Adipose tissue (tissue), 3 donors: Measurements from ENCODE around the gene RC3H1. TPM values are rescaled to one million over a fixed set of nuclear protein-coding genes. Genes with fewer than 3 reads are reported as not detected.
"Not testable (repeated sequence)": the region's sequence is repeated elsewhere in the genome, so short reads cannot be mapped to it uniquely, and the experiment has no call there.

Experiments
- H3K27ac ChIP-seq: one replicate; pipeline ENCODE4 v1.5.1; 2013; ENCODE audit warnings: low read depth, low read length
- WGBS, 3 donors: extraction: QIAGEN DNeasy Blood & Tissue Kit; methylation state at CpG; one replicate each; pipeline ENCODE4 v1.1.7; 2013; 5-methylcytosine and 5-hydroxymethylcytosine counted together
- polyA plus RNA-seq, 3 donors: library from polyadenylated mRNA; stranded (reverse); fragments of 200-250 nt; gene quantifications; one replicate each; pipeline ENCODE4 v1.2.3, GENCODE V29; 2013
- donor health status: healthy with polysubstance abuse.
- donor health status: Bipolar disorder and iron deficiency.
- donor health status: healthy.

The RC3H1 gene
- polyA plus RNA-seq, 3 donors = 1.8 to 13.9 (median 3.8) TPM

GRCh38 chr1:173970252-173970651 is 51.9 kb downstream of the RC3H1 start:
- H3K27ac ChIP-seq = no peak overlapping the region
- WGBS, 3 donors = 82 to 87% (median 87%) methylated on average over 3 of the region's 3 CpGs

GRCh38 chr1:173965896-173966295 is 56.3 kb downstream of the RC3H1 start:
- 89 to 96% (median 94%) methylated on average over 5 of the region's 5 CpGs for WGBS, 3 donors
- not testable (repeated sequence) for H3K27ac ChIP-seq

GRCh38 chr1:173963477-173963876 is 58.7 kb downstream of the RC3H1 start:
- 96 to 100% (median 96%) methylated on average over 1 of the region's 1 CpG for WGBS, 3 donors
- no peak overlapping the region for H3K27ac ChIP-seq

GRCh38 chr1:173960625-173961024 is 61.5 kb downstream of the RC3H1 start:
- 45 to 59% (median 51%) methylated on average over 5 of the region's 5 CpGs for WGBS, 3 donors
- H3K27ac ChIP-seq = no peak overlapping the region

GRCh38 chr1:173954179-173954578 is 68.0 kb downstream of the RC3H1 start:
- H3K27ac ChIP-seq = no peak overlapping the region

GRCh38 chr1:173948594-173948993 is 73.6 kb downstream of the RC3H1 start:
- WGBS, 3 donors = 95 to 99% (median 97%) methylated on average over 4 of the region's 4 CpGs
- H3K27ac ChIP-seq = no peak overlapping the region

- H3K27ac ChIP-seq = no peak overlapping the region
- WGBS, 3 donors = 89 to 91% (median 90%) methylated on average over 4 of the region's 4 CpGs
Observed at GRCh38 chr1:173946380-173946921, 75.7 kb downstream of the RC3H1 start.

- 75 to 88% (median 81%) methylated on average over 2 of the region's 2 CpGs for WGBS, 3 donors
- H3K27ac ChIP-seq = no peak overlapping the region
Observed at GRCh38 chr1:173937062-173937461, 85.1 kb downstream of the RC3H1 start.

- no peak overlapping the region for H3K27ac ChIP-seq
- 94 to 100% (median 98%) methylated on average over 1 of the region's 1 CpG for WGBS, 3 donors
Observed at GRCh38 chr1:173934440-173934839, 87.7 kb downstream of the RC3H1 start.

- not testable (repeated sequence) for H3K27ac ChIP-seq
- WGBS, 3 donors = 94 to 97% (median 96%) methylated on average over 5 of the region's 5 CpGs
Observed at GRCh38 chr1:173930541-173930940, 91.6 kb downstream of the RC3H1 start.

- 70 to 96% (median 84%) methylated on average over 8 of the region's 8 CpGs for WGBS, 3 donors
- H3K27ac ChIP-seq = no peak overlapping the region
Observed at GRCh38 chr1:173925306-173926242, 96.6 kb downstream of the RC3H1 start.

GRCh38 chr1:173920861-173921260 is 101.3 kb downstream of the RC3H1 start:
- H3K27ac ChIP-seq = no peak overlapping the region

GRCh38 chr1:173917635-173918493 is 104.3 kb downstream of the RC3H1 start:
- no peak overlapping the region for H3K27ac ChIP-seq
- 84 to 91% (median 87%) methylated on average over 12 of the region's 12 CpGs for WGBS, 3 donors

More at GRCh38 chr1:173920861-173921260, 101.3 kb downstream of the RC3H1 start:
- 84 to 92% (median 88%) methylated on average over 5 of the region's 5 CpGs for WGBS, 3 donors

GRCh38 chr1:173917149-173917548 is 105.0 kb downstream of the RC3H1 start, which contains the start of gene SERPINC1:
TSS of gene SERPINC1 (minus strand) at chr1:173917327. CDS start at chr1:173917259, 68 bp downstream.
- WGBS, 3 donors = 93 to 97% (median 97%) methylated on average over 3 of the region's 3 CpGs
- no peak within 1 kb of the TSS for H3K27ac ChIP-seq

GRCh38 chr1:173916667-173917066 is 105.5 kb downstream of the RC3H1 start:
- H3K27ac ChIP-seq = no peak overlapping the region
- 82 to 84% (median 84%) methylated on average over 4 of the region's 4 CpGs for WGBS, 3 donors

- 78 to 93% (median 84%) methylated on average over 2 of the region's 2 CpGs for WGBS, 3 donors
- no peak overlapping the region for H3K27ac ChIP-seq
Observed at GRCh38 chr1:173915596-173915995, 106.6 kb downstream of the RC3H1 start.

- H3K27ac ChIP-seq = no peak overlapping the region
- 85 to 90% (median 87%) methylated on average over 13 of the region's 13 CpGs for WGBS, 3 donors
Observed at GRCh38 chr1:173914366-173914871, 107.7 kb downstream of the RC3H1 start.

GRCh38 chr1:173913111-173913510 is 109.0 kb downstream of the RC3H1 start:
- H3K27ac ChIP-seq = no peak overlapping the region
- 87 to 92% (median 89%) methylated on average over 3 of the region's 3 CpGs for WGBS, 3 donors
